ENCODE data around the gene SORBS1. TPM values are rescaled to one million over a fixed set of nuclear protein-coding genes. Genes with fewer than 3 reads are reported as not detected.

The SORBS1 gene
- total and polyA plus RNA-seq, 9 of the 15 experiments (the other 6 are each of a cell fraction or from before 2014, with no cell fraction given), result 2.0 to 13.3 (median 6.5) TPM

DNA sequence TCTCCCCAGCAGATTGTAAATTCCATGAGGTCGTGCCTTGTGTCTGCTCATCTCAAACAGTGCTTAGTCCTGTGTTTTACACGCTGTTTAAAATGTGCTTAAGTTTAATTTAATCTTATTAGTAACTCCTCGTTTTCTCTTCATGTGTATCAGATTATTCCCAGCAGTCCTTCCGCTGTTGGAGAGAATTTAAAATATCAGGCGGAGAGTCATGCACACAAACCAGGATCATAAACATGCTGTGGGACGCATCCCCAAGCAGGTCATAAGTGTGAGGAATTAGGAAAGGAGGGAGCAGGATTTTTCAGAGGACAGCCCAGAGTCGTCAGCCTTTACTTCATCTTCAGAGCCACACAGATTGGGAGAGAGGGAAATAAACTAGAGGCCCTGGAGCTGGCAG is 4.2 kb upstream of the SORBS1 start:
- Histone ChIP-seq H3K4me1 (replicated peaks in 1 of 2; ENCODE audit: control insufficient read depth in 2 of 2, insufficient read depth in 2 of 2, low read length in 2 of 2) (peaks cover 3 to 11% of the 10 kb centered on the region in 2 experiments; a peak in 4 of 5 replicates), H3K4me2 (ENCODE audit: insufficient read depth, low read length) (no peak overlapping the region), H3K9me3 (replicated peaks; ENCODE audit: control insufficient read depth, insufficient read depth, low read depth, low read length) (no peaks in the 10 kb centered on the region; the same call in 1 of the 2 replicates), H4K20me1 (replicated peaks; ENCODE audit: control insufficient read depth, insufficient read depth, low read length) (no peaks in the 10 kb centered on the region), H3K9me1 (ENCODE audit: control insufficient read depth, insufficient read depth, low read length) (no peaks in the 10 kb centered on the region), H3K36me3 (ENCODE audit: control insufficient read depth, insufficient read depth, low read length) (no peaks in the 10 kb centered on the region), H3K27ac (ENCODE audit: extremely low read depth, low read depth, low read length) (no peak overlapping the region), H3K27me3 (ENCODE audit: control insufficient read depth in 2 of 2, insufficient read depth in 2 of 2, low read length in 2 of 2) (no peaks in the 10 kb centered on the region), H3K9ac (ENCODE audit: insufficient read depth in 1 of 2, low read depth in 2 of 2, low read length in 2 of 2) (no peak overlapping the region), H3K79me2 (ENCODE audit: control insufficient read depth, insufficient read depth, low read length) (peaks cover 4% of the 10 kb centered on the region; the same call in 1 of the 3 replicates), H2AFZ (ENCODE audit: low read depth, low read length) (peak overlapping the region; percentile 72), H3K4me3 (no peak overlapping the region)
- no peak for TF ChIP-seq ZNF830 (CRISPR knock-in tag; IDR thresholded peaks at IDR 0.05)
- ATAC-seq (no peak), DNase-seq (ENCODE audit: extremely low read depth in 1 of 4, low spot score in 3 of 4) (no peak), FAIRE-seq (no peak)
- 64% methylated on average over 7 of the region's 7 CpGs for WGBS (ENCODE audit: insufficient coverage, low coverage, missing lambda C conversion rate)
- no TSS peak for BruUV-seq (replicated peaks)
- ChIA-PET CTCF (ENCODE audit: low intra/inter-chr PET ratio) (no interaction called here), POLR2A (no interaction called here)
- intact Hi-C loops (cut with micrococcal nuclease), result loop anchor here (2.0 kb wide), 1 partner anchor 99 kb away; no protein-coding TSS in a partner anchor
- in situ Hi-C loops (cut with MboI), result no loop called here

DNA sequence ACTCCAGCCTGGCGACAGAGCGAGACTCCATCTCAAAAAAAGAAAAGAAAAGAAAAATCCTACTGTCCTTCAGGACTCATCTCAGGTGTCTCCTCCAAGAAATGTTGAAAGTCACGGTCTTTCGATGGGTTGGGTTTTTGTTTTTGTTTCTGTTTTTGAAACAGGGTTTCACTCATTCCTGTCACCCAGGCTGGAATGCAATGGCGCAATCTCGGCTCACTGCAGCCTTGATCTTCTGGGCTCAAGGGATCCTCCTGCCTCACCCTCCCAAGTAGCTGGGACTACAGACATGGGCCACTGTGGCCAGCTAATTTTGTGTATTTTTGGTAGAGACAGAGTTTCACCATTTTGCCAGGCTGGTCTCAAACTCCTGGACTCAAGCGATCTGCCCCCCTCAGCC is 3.1 kb upstream of the SORBS1 start:
- no peak overlapping the region; a peak in 1 of 4 replicates for H3K9ac ChIP-seq (ENCODE audit: insufficient read depth in 1 of 2, low read depth in 2 of 2, low read length in 2 of 2)
- 79% methylated on average over 3 of the region's 7 CpGs for WGBS (ENCODE audit: insufficient coverage, low coverage, missing lambda C conversion rate)
- H3K27me3 ChIP-seq (ENCODE audit: control insufficient read depth in 2 of 2, insufficient read depth in 2 of 2, low read length in 2 of 2), result no peaks in the 10 kb centered on the region
- CTCF ChIA-PET (ENCODE audit: low intra/inter-chr PET ratio), result no interaction called here
- POLR2A ChIA-PET, result no interaction called here
- ATAC-seq (no peak), FAIRE-seq (no peak), DNase-seq (ENCODE audit: extremely low read depth in 1 of 4, low spot score in 3 of 4) (no peak)
- no peak overlapping the region for H3K4me3 ChIP-seq
- intact Hi-C loops (cut with micrococcal nuclease) (loop anchor here (2.0 kb wide), 1 partner anchor 97 kb away; no protein-coding TSS in a partner anchor), in situ Hi-C loops (cut with MboI) (no loop called here)
- H3K4me2 ChIP-seq (ENCODE audit: insufficient read depth, low read length), result no peak overlapping the region
- no peak for TF ChIP-seq MXI1 (IDR thresholded peaks at IDR 0.05; ENCODE audit: low read depth, low read length)
- peak; percentile 32; the same call in 1 of the 2 replicates for TF ChIP-seq CEBPB (tag; IDR thresholded peaks at IDR 0.05)
- no peak for TF ChIP-seq ZNF324 (CRISPR knock-in tag; IDR thresholded peaks at IDR 0.05)
- TF ChIP-seq PTTG1 (tag; IDR thresholded peaks at IDR 0.05; ENCODE audit: low read depth), result no peak
- no peaks in the 10 kb centered on the region for H4K20me1 ChIP-seq (replicated peaks; ENCODE audit: control insufficient read depth, insufficient read depth, low read length)
- peaks cover 12 to 18% of the 10 kb centered on the region in 2 experiments; a peak in 4 of 5 replicates for H3K4me1 ChIP-seq (replicated peaks in 1 of 2; ENCODE audit: control insufficient read depth in 2 of 2, insufficient read depth in 2 of 2, low read length in 2 of 2)
- no peaks in the 10 kb centered on the region for H3K9me1 ChIP-seq (ENCODE audit: control insufficient read depth, insufficient read depth, low read length)
- no peaks in the 10 kb centered on the region; the same call in 1 of the 2 replicates for H3K9me3 ChIP-seq (replicated peaks; ENCODE audit: control insufficient read depth, insufficient read depth, low read depth, low read length)
- H3K79me2 ChIP-seq (ENCODE audit: control insufficient read depth, insufficient read depth, low read length), result peaks cover 8% of the 10 kb centered on the region; the same call in 2 of the 3 replicates
- BruUV-seq (replicated peaks), result no TSS peak
- no peaks in the 10 kb centered on the region for H3K36me3 ChIP-seq (ENCODE audit: control insufficient read depth, insufficient read depth, low read length)
- no peak overlapping the region for H3K27ac ChIP-seq (ENCODE audit: extremely low read depth, low read depth, low read length)
- 0 out of 2 replicates have a peak overlapping the region, but pooled peaks have one; percentile 72 for H2AFZ ChIP-seq (ENCODE audit: low read depth, low read length)
